CD4-positive, alpha-beta memory T cell (primary cell): ENCODE results near the gene CLEC16A. TPM values are rescaled to one million over a fixed set of nuclear protein-coding genes. Genes with fewer than 3 reads are reported as not detected.

Source experiments
- CTCF ChIA-PET: fragments of 350-600 bp; sonication (Branson Sonifier 250); formaldehyde crosslinking; loops from one replicate; lab custom pipeline; 2021; ENCODE audit warnings: inconsistent platforms; ENCODE audit not compliant: partially characterized antibody; lab: Charles Lee
- POLR2A ChIA-PET: fragments of 350-600 bp; sonication (Branson Sonifier 250); formaldehyde crosslinking; loops from one replicate; lab custom pipeline; 2021; ENCODE audit not compliant: partially characterized antibody; lab: Charles Lee
- DNase-seq, 5 donors: peaks; one replicate each; pipeline versions ENCODE4 v3.0.0 to v3.0.0-alpha.2; 2020 to 2022; ENCODE audit warnings: mixed read lengths in 1 of 5
- H3K27ac ChIP-seq: one replicate; pipeline ENCODE4 v1.7.0; 2013; ENCODE audit warnings: low read depth, low read length
- H3K27me3 ChIP-seq: 2 replicates; pipeline ENCODE4 v1.7.0; 2013; ENCODE audit warnings: mild to moderate bottlenecking, low read length, moderate library complexity; ENCODE audit not compliant: insufficient read depth
- H3K36me3 ChIP-seq: 2 replicates; pipeline ENCODE4 v1.7.0; 2013; ENCODE audit warnings: mild to moderate bottlenecking, low read length, moderate library complexity; ENCODE audit not compliant: insufficient read depth
- H3K4me1 ChIP-seq: 2 replicates; pipeline ENCODE4 v1.7.0; 2013; ENCODE audit warnings: mild to moderate bottlenecking, low read length, moderate library complexity; ENCODE audit not compliant: insufficient read depth
- H3K4me3 ChIP-seq, 2 donors: one replicate each; pipeline ENCODE4 v1.7.0; 2013; ENCODE audit warnings: low read length in 2 of 2, mild to moderate bottlenecking in 1 of 2
- H3K9me3 ChIP-seq, 2 donors: one replicate each; pipeline ENCODE4 v1.7.0; 2013; ENCODE audit warnings: low read length in 2 of 2, control low read depth in 1 of 2; ENCODE audit not compliant: control insufficient read depth in 1 of 2
- H3K27ac Mint-ChIP-seq, 7 donors: one replicate each; pipeline ENCODE4 v1.8.0; 2020 to 2021; ENCODE audit warnings: mixed read lengths in 7 of 7, mild to moderate bottlenecking in 6 of 7, inconsistent platforms in 3 of 7, moderate library complexity in 3 of 7
- H3K27me3 Mint-ChIP-seq, 2 donors: one replicate each; pipeline ENCODE4 v1.8.0; 2020 to 2021; ENCODE audit warnings: mixed read lengths in 2 of 2
- H3K36me3 Mint-ChIP-seq, 2 donors: one replicate each; pipeline ENCODE4 v1.8.0; 2020 to 2021; ENCODE audit warnings: mixed read lengths in 2 of 2, inconsistent platforms in 1 of 2, mild to moderate bottlenecking in 1 of 2
- H3K4me1 Mint-ChIP-seq, 4 donors: one replicate each; pipeline ENCODE4 v1.8.0; 2020 to 2021; ENCODE audit warnings: mixed read lengths in 4 of 4, mild to moderate bottlenecking in 1 of 4
- H3K4me3 Mint-ChIP-seq, 8 donors: one replicate each; pipeline ENCODE4 v1.8.0; 2020 to 2021; ENCODE audit warnings: mixed read lengths in 8 of 8, mild to moderate bottlenecking in 7 of 8, moderate library complexity in 6 of 8, inconsistent platforms in 3 of 8
- H3K9me3 Mint-ChIP-seq, 8 donors: one replicate each; pipeline ENCODE4 v1.8.0; 2020 to 2021; ENCODE audit warnings: mixed read lengths in 8 of 8, mild to moderate bottlenecking in 5 of 8, inconsistent platforms in 3 of 8, moderate library complexity in 1 of 8
- intact Hi-C: fragments of 100-400 bp; cut with micrococcal nuclease; formaldehyde crosslinking; loops from one replicate; pipeline ENCODE4 v1.15.1; 2023
- polyA plus RNA-seq, 2 donors: library from polyadenylated mRNA; unstranded; fragments of 300-500 nt; fragmentation: Illumina TruSeq; gene quantifications; one replicate each; pipeline ENCODE4 v1.2.3, GENCODE V29; 2021
- total RNA-seq, 2 experiments: library from RNA; stranded (reverse); gene quantifications; one replicate each; pipeline ENCODE4 v1.2.3, GENCODE V29; 2021

Gene CLEC16A
- total and polyA plus RNA-seq, 4 experiments from 2014 or later, result 5.2 to 28.4 (median 24.5) TPM

DNA sequence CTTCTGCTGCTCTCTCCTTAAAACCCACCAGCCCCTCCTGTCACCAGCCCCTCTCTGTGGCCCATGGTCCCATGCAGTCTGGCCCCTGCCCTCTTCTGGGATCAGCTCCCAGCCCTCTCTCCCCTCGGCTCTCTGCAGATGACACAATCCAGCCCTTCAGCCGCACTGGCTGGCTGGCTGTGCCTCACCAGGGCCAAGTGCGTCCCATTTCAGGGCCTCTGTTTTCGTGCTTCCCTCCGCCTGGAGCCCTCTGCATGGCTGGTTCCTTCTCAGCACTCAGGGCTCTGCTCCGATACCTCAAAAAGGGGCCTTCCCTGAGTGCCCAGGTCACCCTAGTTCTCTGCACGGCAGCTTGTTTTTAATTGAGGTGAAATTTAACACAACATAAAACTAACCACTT lies 187.3 kb downstream of the CLEC16A start:
- H3K36me3 Mint-ChIP-seq, result peaks cover 26% of the 10 kb centered on the region in 2 donors
- H3K4me1 Mint-ChIP-seq, result peaks cover 14 to 23% (median 16%) of the 10 kb centered on the region in 4 donors
- Histone ChIP-seq H3K27me3 (no peaks in the 10 kb centered on the region), H3K9me3 (no peaks in the 10 kb centered on the region), H3K4me1 (peaks cover 13% of the 10 kb centered on the region), H3K27ac (no peak overlapping the region), H3K36me3 (no peaks in the 10 kb centered on the region), H3K4me3 (no peak overlapping the region)
- intact Hi-C loops, result no loop called here
- POLR2A ChIA-PET, result no interaction called here
- CTCF ChIA-PET, result no interaction called here
- peak overlapping the region in 3 of 7 donors; percentile 37 to 77 (median 61) for H3K27ac Mint-ChIP-seq
- no peak overlapping the region for H3K4me3 Mint-ChIP-seq
- no peak for DNase-seq
- H3K9me3 Mint-ChIP-seq, result no peaks in the 10 kb centered on the region
- no peaks in the 10 kb centered on the region for H3K27me3 Mint-ChIP-seq

DNA sequence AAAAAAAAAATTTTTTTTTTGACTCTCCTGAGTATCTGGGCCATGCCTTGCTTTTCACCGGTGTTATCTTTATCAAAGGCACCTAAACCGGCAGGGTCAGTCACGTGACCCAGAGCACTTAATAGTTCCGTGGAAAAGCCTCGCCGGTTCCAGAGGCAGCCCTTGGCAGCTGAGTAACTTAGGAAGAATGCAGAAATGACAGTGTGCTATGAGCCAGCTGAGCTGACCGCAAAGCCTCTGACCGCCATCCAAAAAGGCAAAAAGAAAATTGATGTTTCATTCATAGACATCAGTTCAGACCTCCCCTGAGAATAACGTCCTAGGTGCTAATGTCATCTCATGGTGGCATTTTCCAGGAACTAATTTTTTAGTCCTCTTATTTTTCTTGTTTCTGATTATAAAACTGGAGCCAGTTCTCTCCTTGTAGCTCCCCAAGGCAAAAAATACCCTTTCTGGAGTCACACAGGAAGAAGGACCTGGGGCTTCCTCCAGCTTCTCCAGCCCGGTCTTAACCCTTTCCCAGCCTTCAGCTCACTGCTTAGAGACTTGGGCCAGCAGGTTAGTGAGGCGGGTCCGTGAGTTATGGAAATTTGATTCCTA lies 189.1 kb downstream of the CLEC16A start:
- Mint-ChIP-seq H3K27me3 (no peaks in the 10 kb centered on the region), H3K27ac (no peak overlapping the region), H3K9me3 (no peaks in the 10 kb centered on the region), H3K4me1 (peaks cover 17 to 27% (median 19%) of the 10 kb centered on the region in 4 donors), H3K36me3 (peaks cover 17 to 25% of the 10 kb centered on the region in 2 donors), H3K4me3 (no peak overlapping the region)
- Histone ChIP-seq H3K36me3 (no peaks in the 10 kb centered on the region), H3K27ac (no peak overlapping the region), H3K9me3 (no peaks in the 10 kb centered on the region), H3K4me3 (no peak overlapping the region), H3K4me1 (peaks cover 9% of the 10 kb centered on the region), H3K27me3 (no peaks in the 10 kb centered on the region)
- no peak for DNase-seq
- intact Hi-C loops, result no loop called here
- POLR2A ChIA-PET, result interaction anchor here (0.6 kb wide), 1 partner anchor 88 kb away, joined by 3 read pairs; no protein-coding TSS in a partner anchor
- CTCF ChIA-PET, result interaction anchor here (1.2 kb wide), 1 partner anchor 170 kb away, joined by 3 read pairs; no protein-coding TSS in a partner anchor

DNA sequence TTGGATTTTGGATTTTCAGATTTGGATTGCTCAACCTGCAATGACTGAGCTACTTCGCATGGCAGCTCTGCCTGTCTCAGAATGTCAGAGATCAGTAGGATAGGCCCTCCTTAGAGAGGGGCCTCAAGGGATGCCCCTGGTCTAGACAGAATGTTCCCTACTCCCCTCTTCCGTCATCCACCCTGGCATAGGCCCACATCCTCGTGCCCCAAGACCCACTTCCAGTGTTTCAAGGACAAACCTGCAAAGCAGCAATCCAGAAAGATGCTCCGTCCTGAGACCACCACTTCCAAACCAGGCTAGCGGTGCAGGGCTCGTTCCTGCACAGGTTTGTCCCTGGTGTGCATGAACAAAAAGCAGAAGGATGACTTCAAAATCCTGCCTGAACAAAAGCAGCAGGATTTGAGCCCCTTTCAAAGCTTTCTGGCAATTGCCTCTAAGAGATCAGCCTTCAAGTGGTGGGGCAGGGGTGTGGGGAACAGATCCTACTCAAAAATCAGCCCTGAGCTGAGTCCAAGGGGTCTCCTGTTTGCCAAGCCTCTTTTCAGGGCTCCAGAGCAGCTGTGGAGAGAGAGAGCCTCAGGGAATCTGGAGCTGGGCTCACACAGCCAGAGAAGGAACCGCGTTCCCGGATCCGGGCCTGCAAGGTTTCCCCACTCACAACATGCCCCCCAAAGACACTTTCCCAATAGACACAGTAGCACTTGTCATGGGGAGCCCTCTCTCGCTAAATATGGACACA lies 190.5 kb downstream of the CLEC16A start:
- Mint-ChIP-seq H3K27me3 (no peaks in the 10 kb centered on the region), H3K27ac (peak overlapping the region in 1 of 7 donors; percentile 78), H3K4me3 (no peak overlapping the region), H3K9me3 (no peaks in the 10 kb centered on the region), H3K36me3 (peaks cover 13 to 23% of the 10 kb centered on the region in 2 donors), H3K4me1 (peaks cover 19 to 28% (median 20%) of the 10 kb centered on the region in 4 donors)
- H3K9me3 ChIP-seq, result no peaks in the 10 kb centered on the region
- intact Hi-C loops, result no loop called here
- H3K27ac ChIP-seq, result no peak overlapping the region
- ChIA-PET POLR2A (no interaction called here), CTCF (interaction anchor here (1.2 kb wide), 1 partner anchor 171 kb away, joined by 3 read pairs; no protein-coding TSS in a partner anchor)
- H3K4me1 ChIP-seq, result peaks cover 14% of the 10 kb centered on the region
- no peaks in the 10 kb centered on the region for H3K36me3 ChIP-seq
- DNase-seq, result no peak
- no peak overlapping the region for H3K4me3 ChIP-seq
- H3K27me3 ChIP-seq, result no peaks in the 10 kb centered on the region

DNA sequence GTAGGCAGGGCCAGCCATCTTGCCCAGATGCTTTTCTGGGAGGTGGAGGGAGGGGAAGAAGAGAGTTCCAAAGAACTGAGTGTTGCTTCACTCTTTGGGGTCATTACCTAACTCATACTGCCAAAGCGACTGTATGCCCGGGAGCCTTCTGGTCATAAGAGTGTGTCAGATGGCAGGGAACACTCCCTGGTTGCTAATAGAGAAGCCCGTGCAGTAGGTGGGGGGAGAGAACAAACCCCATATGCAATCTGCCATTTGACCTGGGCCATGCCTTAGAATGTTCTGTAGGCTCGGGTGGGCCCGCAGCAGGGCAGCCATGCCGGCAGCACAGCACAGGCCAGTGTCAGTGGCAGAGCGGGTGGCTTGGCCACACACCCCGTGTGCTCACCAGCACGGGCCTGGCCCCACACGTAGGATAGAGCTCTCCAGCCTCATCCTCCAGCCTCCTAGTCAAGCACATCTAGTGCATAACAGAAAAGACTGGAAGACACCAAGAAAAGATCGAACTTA lies 191.2 kb downstream of the CLEC16A start:
- H3K36me3 Mint-ChIP-seq, result peaks cover 13 to 27% of the 10 kb centered on the region in 2 donors
- Histone ChIP-seq H3K27me3 (no peaks in the 10 kb centered on the region), H3K27ac (no peak overlapping the region), H3K36me3 (no peaks in the 10 kb centered on the region), H3K9me3 (no peaks in the 10 kb centered on the region), H3K4me1 (peaks cover 21% of the 10 kb centered on the region), H3K4me3 (no peak overlapping the region)
- H3K27me3 Mint-ChIP-seq, result no peaks in the 10 kb centered on the region
- H3K4me3 Mint-ChIP-seq, result no peak overlapping the region
- intact Hi-C loops, result no loop called here
- no peak overlapping the region for H3K27ac Mint-ChIP-seq
- CTCF ChIA-PET, result no interaction called here
- H3K4me1 Mint-ChIP-seq, result peaks cover 24 to 35% (median 26%) of the 10 kb centered on the region in 4 donors
- DNase-seq, result no peak
- no peaks in the 10 kb centered on the region for H3K9me3 Mint-ChIP-seq
- POLR2A ChIA-PET, result no interaction called here

DNA sequence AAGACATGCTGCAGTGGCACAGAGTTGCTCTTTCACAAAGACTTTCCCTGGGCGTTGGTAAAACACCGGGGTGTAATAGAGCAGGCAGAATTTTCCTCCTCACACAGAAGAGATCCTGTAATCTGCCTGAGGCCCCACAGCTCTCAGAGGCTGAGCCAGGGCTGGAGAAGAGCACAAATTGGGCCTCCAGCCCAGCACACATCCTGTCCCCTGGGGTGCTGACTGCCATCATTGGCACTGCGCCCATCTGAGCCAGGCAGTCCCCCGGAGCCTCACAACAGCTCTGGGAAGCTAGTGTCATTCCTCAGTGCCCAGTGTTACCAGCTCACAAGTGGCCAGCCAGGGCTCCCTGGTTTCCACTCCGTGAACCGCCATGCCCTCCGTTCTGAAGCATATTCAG lies 192.2 kb downstream of the CLEC16A start:
- no peak overlapping the region for H3K4me3 Mint-ChIP-seq
- DNase-seq, result no peak
- ChIA-PET CTCF (no interaction called here), POLR2A (no interaction called here)
- no peaks in the 10 kb centered on the region for H3K27me3 Mint-ChIP-seq
- Histone ChIP-seq H3K4me3 (no peak overlapping the region), H3K9me3 (no peaks in the 10 kb centered on the region), H3K4me1 (peaks cover 24% of the 10 kb centered on the region), H3K27me3 (no peaks in the 10 kb centered on the region), H3K27ac (no peak overlapping the region), H3K36me3 (no peaks in the 10 kb centered on the region)
- H3K36me3 Mint-ChIP-seq, result peaks cover 13 to 21% of the 10 kb centered on the region in 2 donors
- peaks cover 22 to 37% (median 30%) of the 10 kb centered on the region in 4 donors for H3K4me1 Mint-ChIP-seq
- intact Hi-C loops, result no loop called here
- no peaks in the 10 kb centered on the region for H3K9me3 Mint-ChIP-seq
- no peak overlapping the region for H3K27ac Mint-ChIP-seq

DNA sequence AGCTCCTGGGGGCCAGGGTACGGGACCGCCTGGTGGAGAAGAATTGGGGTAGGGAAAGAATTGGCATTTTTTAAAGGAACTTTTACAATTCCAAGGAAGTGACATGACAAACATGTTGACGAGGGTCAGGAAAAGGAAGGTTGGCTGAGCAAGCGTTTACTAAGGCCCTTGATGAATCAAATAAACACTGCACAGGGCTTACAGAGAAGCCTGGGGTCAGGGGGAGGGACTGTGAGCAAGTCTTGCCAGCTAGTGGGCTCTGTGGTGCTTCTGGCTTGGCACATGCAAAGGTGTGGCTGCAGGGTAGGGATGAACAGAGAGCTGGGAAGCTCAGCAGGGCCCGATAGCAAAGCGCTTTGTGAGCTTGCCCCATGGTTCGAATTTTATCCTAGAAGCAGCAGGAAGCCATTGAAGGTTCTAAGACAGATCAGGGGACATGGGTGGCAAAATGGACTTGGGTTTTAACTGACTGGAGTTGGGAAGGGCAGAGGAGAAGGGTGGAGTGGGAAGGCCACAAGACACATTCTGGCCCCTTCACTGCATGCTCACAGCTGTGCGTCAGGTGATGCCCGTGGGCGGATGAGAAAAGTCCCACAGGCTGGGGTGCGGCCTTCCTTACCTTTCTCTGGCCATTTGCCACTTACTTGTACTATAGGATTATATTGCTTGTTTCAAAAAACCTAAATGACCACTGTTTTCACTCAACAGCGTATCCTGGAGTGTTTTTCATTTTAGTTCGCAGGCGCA lies 193.8 kb downstream of the CLEC16A start:
- Histone ChIP-seq H3K9me3 (no peaks in the 10 kb centered on the region), H3K4me3 (no peak overlapping the region), H3K36me3 (no peaks in the 10 kb centered on the region), H3K27me3 (no peaks in the 10 kb centered on the region), H3K27ac (no peak overlapping the region), H3K4me1 (peaks cover 24% of the 10 kb centered on the region)
- ChIA-PET POLR2A (no interaction called here), CTCF (no interaction called here)
- Mint-ChIP-seq H3K36me3 (peaks cover 13 to 14% of the 10 kb centered on the region in 2 donors), H3K27me3 (no peaks in the 10 kb centered on the region), H3K4me1 (peaks cover 15 to 34% (median 27%) of the 10 kb centered on the region in 4 donors), H3K4me3 (no peak overlapping the region), H3K27ac (no peak overlapping the region), H3K9me3 (no peaks in the 10 kb centered on the region)
- DNase-seq, result no peak
- intact Hi-C loops, result no loop called here
